SK-N-SH (cell line): ENCODE measurements around the gene RGS9. TPM values are rescaled to one million over a fixed set of nuclear protein-coding genes. Genes with fewer than 3 reads are reported as not detected.

Experiments
- CTCF ChIA-PET: fragments of 300-600, 350-600 bp; formaldehyde crosslinking; extraction: SDS; loops from one replicate; lab custom pipeline; 2021; lab: Yijun Ruan, JAX
- POLR2A ChIA-PET: fragments of 350-600 bp; sonication (Branson Sonifier 250); formaldehyde crosslinking; extraction: SDS; loops from one replicate; lab custom pipeline; 2020; ENCODE audit warnings: antibody characterized with exemption, inconsistent platforms; lab: Yijun Ruan, JAX
- DNase-seq: peaks from one replicate; pipeline ENCODE4 v3.0.0; 2012
- H2AFZ ChIP-seq: fragments of 200-600 bp; sonication (generic); 2 replicates; pipeline ENCODE4 v1.8.1; 2016; ENCODE audit warnings: antibody characterized with exemption, mild to moderate bottlenecking, low read depth
- H3F3A ChIP-seq: fragments of 200-600 bp; sonication (generic); replicated peaks from 2 replicates; pipeline ENCODE3; 2016; ENCODE audit warnings: antibody characterized with exemption, mild to moderate bottlenecking; ENCODE audit not compliant: insufficient read depth
- H3K27ac ChIP-seq, 2 experiments: fragments of 200-500 bp in 1 of 2; fragments of 200-600 bp in 1 of 2; sonication (Bioruptor generic) in 1 of 2; sonication (generic), shearing (Covaris generic) in 1 of 2; 2 replicates each; pipeline versions ENCODE4 v1.5.1 to v1.6.1; 2014 to 2016; ENCODE audit warnings: low read depth in 2 of 2, inconsistent platforms in 1 of 2, low read length in 1 of 2, mild to moderate bottlenecking in 1 of 2, mixed read lengths in 1 of 2
- H3K27me3 ChIP-seq: fragments of 200-600 bp; sonication (generic), shearing (Covaris generic); 2 replicates; pipeline ENCODE4 v1.6.1; 2016; ENCODE audit warnings: mixed run types; ENCODE audit not compliant: insufficient read depth
- H3K36me3 ChIP-seq, 2 experiments: fragments of 200-500 bp in 1 of 2; fragments of 200-600 bp in 1 of 2; sonication (Bioruptor generic) in 1 of 2; sonication (generic) in 1 of 2; replicated peaks in 1 of 2; 2 replicates each; pipeline versions ENCODE3 to v1.5.1; 2014 to 2016; ENCODE audit warnings: low read length in 1 of 2, mild to moderate bottlenecking in 1 of 2; ENCODE audit not compliant: insufficient read depth in 2 of 2, control insufficient read depth in 1 of 2
- H3K4me1 ChIP-seq, 2 experiments: fragments of 200-500 bp in 1 of 2; fragments of 200-600 bp in 1 of 2; sonication (Bioruptor generic) in 1 of 2; sonication (generic), shearing (Covaris generic) in 1 of 2; 2 replicates each; pipeline versions ENCODE4 v1.5.1 to v1.6.1; 2014 to 2016; ENCODE audit warnings: low read depth in 1 of 2, low read length in 1 of 2, mixed run types in 1 of 2; ENCODE audit not compliant: insufficient read depth in 2 of 2, control insufficient read depth in 1 of 2
- H3K4me2 ChIP-seq: fragments of 200-600 bp; sonication (generic), shearing (Covaris generic); 2 replicates; pipeline ENCODE4 v1.6.1; 2017; ENCODE audit warnings: mixed run types
- H3K4me3 ChIP-seq, 2 experiments: fragments of 200-500 bp in 1 of 2; fragments of 200-600 bp in 1 of 2; sonication (Bioruptor generic) in 1 of 2; sonication (generic), shearing (Covaris generic) in 1 of 2; 2 replicates each; pipeline versions ENCODE4 v1.5.1 to v1.8.1; 2014 to 2016; ENCODE audit warnings: low read depth in 2 of 2, inconsistent platforms in 1 of 2, low read length in 1 of 2, mild to moderate bottlenecking in 1 of 2, mixed read lengths in 1 of 2, moderate library complexity in 1 of 2
- H3K79me2 ChIP-seq: fragments of 200-600 bp; sonication (generic); 2 replicates; pipeline ENCODE4 v1.8.1; 2017; ENCODE audit warnings: mild to moderate bottlenecking; ENCODE audit not compliant: insufficient read depth
- H3K9ac ChIP-seq: fragments of 200-600 bp; sonication (generic); 2 replicates; pipeline ENCODE4 v1.6.1; 2017; ENCODE audit warnings: mixed run types
- H3K9me2 ChIP-seq: fragments of 200-600 bp; sonication (generic); 2 replicates; pipeline ENCODE4 v1.6.1; 2017; ENCODE audit warnings: mixed run types
- H3K9me3 ChIP-seq: fragments of 200-600 bp; sonication (generic); 2 replicates; pipeline ENCODE4 v1.6.1; 2017; ENCODE audit warnings: mixed run types, mild to moderate bottlenecking, moderate library complexity
- H4K20me1 ChIP-seq: fragments of 200-600 bp; sonication (generic); 2 replicates; pipeline ENCODE4 v1.6.1; 2017; ENCODE audit warnings: mild to moderate bottlenecking, mixed run types; ENCODE audit not compliant: insufficient read depth
- CTCF ChIP-seq: fragments of 200-600 bp; sonication (generic); IDR thresholded peaks from 2 replicates; pipeline ENCODE4 v1.6.1; 2017; ENCODE audit warnings: antibody characterized with exemption, mild to moderate bottlenecking, moderate library complexity
- EP300 ChIP-seq, 2 experiments: IDR thresholded peaks; 2 replicates each; pipeline versions ENCODE4 v1.4.0 to v1.6.1; 2012; ENCODE audit warnings: borderline replicate concordance in 1 of 2, low read depth in 1 of 2, low read length in 1 of 2
- EZH2phosphoT487 ChIP-seq: fragments of 200-600 bp; sonication (generic); IDR thresholded peaks from 2 replicates; pipeline ENCODE4 v1.6.1; 2017; ENCODE audit warnings: low read depth, mixed run types, mild to moderate bottlenecking, antibody characterized with exemption, moderate library complexity, borderline replicate concordance
- FOSL2 ChIP-seq: IDR thresholded peaks from 2 replicates; pipeline ENCODE4 v1.4.0; 2012; ENCODE audit warnings: low read depth, mild to moderate bottlenecking, moderate library complexity, borderline replicate concordance
- FOXJ3 ChIP-seq: sonication (generic); formaldehyde crosslinking; IDR thresholded peaks from 2 replicates; pipeline ENCODE4 v1.5.1; 2020; ENCODE audit warnings: mild to moderate bottlenecking, missing genetic modification reagents
- GATA2 ChIP-seq: sonication (generic); formaldehyde crosslinking; IDR thresholded peaks from 2 replicates; pipeline ENCODE4 v1.5.0; 2020; ENCODE audit warnings: mild to moderate bottlenecking, missing genetic modification reagents
- IRF3 ChIP-seq: fragments of 150-350 bp; IDR thresholded peaks from 2 replicates; pipeline ENCODE4 v1.6.1; 2016; ENCODE audit warnings: mild to moderate bottlenecking, low read depth, low read length
- JUND ChIP-seq: IDR thresholded peaks from 2 replicates; pipeline ENCODE4 v1.4.0; 2012
- MAX ChIP-seq: IDR thresholded peaks from 2 replicates; pipeline ENCODE4 v1.4.0; 2012; ENCODE audit warnings: low read depth
- MXI1 ChIP-seq: IDR thresholded peaks from 2 replicates; pipeline ENCODE4 v1.6.1; 2012; ENCODE audit warnings: mild to moderate bottlenecking, low read depth, low read length, improper control_type of control experiment
- NFIC ChIP-seq: IDR thresholded peaks from 2 replicates; pipeline ENCODE4 v1.4.0; 2012; ENCODE audit warnings: borderline replicate concordance
- NRF1 ChIP-seq: IDR thresholded peaks from 2 replicates; pipeline ENCODE4 v1.6.1; 2012; ENCODE audit warnings: low read depth, mild to moderate bottlenecking, low read length
- RAD21 ChIP-seq: IDR thresholded peaks from 2 replicates; pipeline ENCODE4 v1.6.1; 2012; ENCODE audit warnings: mild to moderate bottlenecking, low read length
- RCOR1 ChIP-seq: fragments of 150-350 bp; IDR thresholded peaks from 2 replicates; pipeline ENCODE4 v1.6.1; 2017; ENCODE audit warnings: antibody characterized with exemption, low read length
- RFX5 ChIP-seq: IDR thresholded peaks from 2 replicates; pipeline ENCODE4 v1.6.1; 2012; ENCODE audit warnings: mild to moderate bottlenecking, improper control_type of control experiment, low read length
- SIN3A ChIP-seq: IDR thresholded peaks from 2 replicates; pipeline ENCODE4 v1.6.1; 2012; ENCODE audit warnings: low read depth, mild to moderate bottlenecking, low read length, moderate library complexity, borderline replicate concordance
- SMC3 ChIP-seq: IDR thresholded peaks from 2 replicates; pipeline ENCODE4 v1.6.1; 2012; ENCODE audit warnings: low read depth, low read length, improper control_type of control experiment
- USF2 ChIP-seq: fragments of 150-350 bp; IDR thresholded peaks from 2 replicates; pipeline ENCODE4 v1.6.1; 2017; ENCODE audit warnings: antibody characterized with exemption, low read length, low read depth, borderline replicate concordance
- WGBS: methylation state at CpG from one replicate; pipeline ENCODE4 v1.1.6; 2017; ENCODE audit warnings: low lambda C conversion rate; 5-methylcytosine and 5-hydroxymethylcytosine counted together
- polyA plus RNA-seq, 3 experiments: library from polyadenylated mRNA; depleted of rRNA; stranded (reverse); fragments of >200 nt; gene quantifications; 2 replicates each; pipeline ENCODE4 v1.2.3, GENCODE V29; 2012
- TF ChIP-seq, protein P1 (sequence below): IDR thresholded peaks from 2 replicates; pipeline ENCODE4; 2012

Gene RGS9
- polyA plus RNA-seq, 1 of the 3 experiments (the other 2 are of a cell fraction) = 1.4 TPM

DNA sequence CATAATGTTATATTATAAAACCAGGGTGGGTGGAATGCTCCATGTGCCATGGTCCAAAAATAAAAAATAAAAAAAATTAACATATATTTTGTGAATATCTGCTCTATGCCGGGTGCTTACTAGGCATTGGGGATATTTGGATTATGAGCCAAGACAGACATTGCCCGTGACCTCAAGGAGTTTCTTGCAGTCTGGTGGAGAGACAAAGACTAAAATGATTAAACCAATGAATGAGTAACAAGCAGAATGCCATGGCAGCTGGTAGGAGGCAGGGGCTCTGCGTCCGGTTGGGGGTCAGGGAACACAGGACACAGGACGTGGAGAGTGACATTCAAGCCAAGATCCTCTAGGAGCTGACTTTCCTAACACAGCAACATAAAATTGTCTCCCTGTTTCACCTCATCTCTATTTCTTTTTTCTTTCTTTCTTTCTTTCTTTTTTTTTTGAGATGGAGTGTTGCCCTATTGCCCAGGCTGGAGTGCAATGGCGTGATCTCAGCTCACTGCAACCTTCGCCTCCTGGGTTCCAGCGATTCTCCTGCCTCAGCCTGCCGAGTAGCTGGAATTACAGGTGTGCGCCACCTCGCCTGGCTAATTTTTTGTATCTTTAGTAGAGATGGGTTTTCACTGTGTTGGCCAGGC lies 35.4 kb downstream of the RGS9 start:
- no peaks in the 10 kb centered on the region for H3K9me3 ChIP-seq
- no peaks in the 10 kb centered on the region for H4K20me1 ChIP-seq
- H3K9ac ChIP-seq = no peak overlapping the region
- ChIA-PET CTCF (interaction anchor here (0.9 to 6.2 kb wide), 11 partner anchors 9 to 72 kb away, joined by 3 to 52 read pairs (median 4); partner anchors contain the start of gene RGS9), POLR2A (interaction anchor here (1.1 kb wide), 1 partner anchor 49 kb away, joined by 4 read pairs; no protein-coding TSS in a partner anchor)
- no peak overlapping the region for H3K4me3 ChIP-seq
- H3K4me2 ChIP-seq = no peak overlapping the region
- no peaks in the 10 kb centered on the region for H3K79me2 ChIP-seq
- peak overlapping the region in 1 of 2 experiments; percentile 76; a peak in 1 of 4 replicates for H3K27ac ChIP-seq
- H3K36me3 ChIP-seq = no peaks in the 10 kb centered on the region
- H2AFZ ChIP-seq = no peak overlapping the region
- H3K9me2 ChIP-seq = no peaks in the 10 kb centered on the region
- 90% methylated on average over 11 of the region's 11 CpGs for WGBS
- H3F3A ChIP-seq = peaks cover under 1% of the 10 kb centered on the region
- DNase-seq = no peak
- peaks cover 0 to 21% of the 10 kb centered on the region in 2 experiments; a peak in 2 of 4 replicates for H3K4me1 ChIP-seq
- H3K27me3 ChIP-seq = no peaks in the 10 kb centered on the region
- TF ChIP-seq GATA2 (CRISPR knock-in tag) = no peak
- no peak for TF ChIP-seq FOSL2
- TF ChIP-seq EP300 (IDR thresholded peaks at IDR 0.05; ENCODE audit: borderline replicate concordance in 1 of 2, low read depth in 1 of 2, low read length in 1 of 2) = no peak
- no peak for TF ChIP-seq SIN3A
- TF ChIP-seq NFIC = no peak
- no peak for TF ChIP-seq FOXJ3 (CRISPR knock-in tag)
- TF ChIP-seq CTCF = no peak
- TF ChIP-seq JUND = no peak
- no peak for TF ChIP-seq RAD21
- TF ChIP-seq RCOR1 = no peak
- no peak for TF ChIP-seq EZH2phosphoT487
- TF ChIP-seq, protein P1, sequence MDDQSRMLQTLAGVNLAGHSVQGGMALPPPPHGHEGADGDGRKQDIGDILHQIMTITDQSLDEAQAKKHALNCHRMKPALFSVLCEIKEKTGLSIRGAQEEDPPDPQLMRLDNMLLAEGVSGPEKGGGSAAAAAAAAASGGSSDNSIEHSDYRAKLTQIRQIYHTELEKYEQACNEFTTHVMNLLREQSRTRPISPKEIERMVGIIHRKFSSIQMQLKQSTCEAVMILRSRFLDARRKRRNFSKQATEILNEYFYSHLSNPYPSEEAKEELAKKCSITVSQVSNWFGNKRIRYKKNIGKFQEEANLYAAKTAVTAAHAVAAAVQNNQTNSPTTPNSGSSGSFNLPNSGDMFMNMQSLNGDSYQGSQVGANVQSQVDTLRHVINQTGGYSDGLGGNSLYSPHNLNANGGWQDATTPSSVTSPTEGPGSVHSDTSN = no peak
- TF ChIP-seq USF2 = no peak
- no peak for TF ChIP-seq NRF1
- no peak for TF ChIP-seq SMC3
- TF ChIP-seq MAX = no peak
- TF ChIP-seq IRF3 = no peak
- no peak for TF ChIP-seq MXI1
- TF ChIP-seq RFX5 = no peak
